GM06990 (cell line): ENCODE measurements around the gene SEMA4A.
"Not testable (repeated sequence)": the region's sequence is repeated elsewhere in the genome, so short reads cannot be mapped to it uniquely, and the experiment has no call there.

Experiments
- DNase-seq: peaks from one replicate; pipeline ENCODE4 v3.0.0-alpha.2; 2011; ENCODE audit not compliant: insufficient read length; ENCODE audit errors: extremely low read depth
- H3K27me3 ChIP-seq: replicated peaks from 2 replicates; pipeline ENCODE4 v1.6.0; 2011; ENCODE audit warnings: low read length; ENCODE audit not compliant: control insufficient read depth, insufficient read depth
- H3K36me3 ChIP-seq: 2 replicates; pipeline ENCODE4 v1.5.1; 2011; ENCODE audit warnings: low read length; ENCODE audit not compliant: control insufficient read depth, insufficient read depth
- H3K4me3 ChIP-seq: replicated peaks from 2 replicates; pipeline ENCODE4 v1.5.1; 2011; ENCODE audit warnings: low read depth, mild to moderate bottlenecking, control low read depth, low read length
- TF ChIP-seq, protein P1 (sequence below): IDR thresholded peaks from 2 replicates; pipeline ENCODE4 v1.5.1; 2011; ENCODE audit warnings: low read length, control low read depth, mild to moderate bottlenecking, inconsistent platforms; ENCODE audit not compliant: insufficient read depth, poor library complexity, severe bottlenecking

SEMA4A gene

GRCh38 chr1:156118177-156118868 is 35.1 kb upstream of the SEMA4A start:
- TF ChIP-seq, protein P1, sequence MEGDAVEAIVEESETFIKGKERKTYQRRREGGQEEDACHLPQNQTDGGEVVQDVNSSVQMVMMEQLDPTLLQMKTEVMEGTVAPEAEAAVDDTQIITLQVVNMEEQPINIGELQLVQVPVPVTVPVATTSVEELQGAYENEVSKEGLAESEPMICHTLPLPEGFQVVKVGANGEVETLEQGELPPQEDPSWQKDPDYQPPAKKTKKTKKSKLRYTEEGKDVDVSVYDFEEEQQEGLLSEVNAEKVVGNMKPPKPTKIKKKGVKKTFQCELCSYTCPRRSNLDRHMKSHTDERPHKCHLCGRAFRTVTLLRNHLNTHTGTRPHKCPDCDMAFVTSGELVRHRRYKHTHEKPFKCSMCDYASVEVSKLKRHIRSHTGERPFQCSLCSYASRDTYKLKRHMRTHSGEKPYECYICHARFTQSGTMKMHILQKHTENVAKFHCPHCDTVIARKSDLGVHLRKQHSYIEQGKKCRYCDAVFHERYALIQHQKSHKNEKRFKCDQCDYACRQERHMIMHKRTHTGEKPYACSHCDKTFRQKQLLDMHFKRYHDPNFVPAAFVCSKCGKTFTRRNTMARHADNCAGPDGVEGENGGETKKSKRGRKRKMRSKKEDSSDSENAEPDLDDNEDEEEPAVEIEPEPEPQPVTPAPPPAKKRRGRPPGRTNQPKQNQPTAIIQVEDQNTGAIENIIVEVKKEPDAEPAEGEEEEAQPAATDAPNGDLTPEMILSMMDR = no peak
- Histone ChIP-seq H3K27me3 (no peaks in the 10 kb centered on the region), H3K36me3 (no peaks in the 10 kb centered on the region; the same call in none of the 2 replicates), H3K4me3 (no peak overlapping the region)
- no peak for DNase-seq

DNA sequence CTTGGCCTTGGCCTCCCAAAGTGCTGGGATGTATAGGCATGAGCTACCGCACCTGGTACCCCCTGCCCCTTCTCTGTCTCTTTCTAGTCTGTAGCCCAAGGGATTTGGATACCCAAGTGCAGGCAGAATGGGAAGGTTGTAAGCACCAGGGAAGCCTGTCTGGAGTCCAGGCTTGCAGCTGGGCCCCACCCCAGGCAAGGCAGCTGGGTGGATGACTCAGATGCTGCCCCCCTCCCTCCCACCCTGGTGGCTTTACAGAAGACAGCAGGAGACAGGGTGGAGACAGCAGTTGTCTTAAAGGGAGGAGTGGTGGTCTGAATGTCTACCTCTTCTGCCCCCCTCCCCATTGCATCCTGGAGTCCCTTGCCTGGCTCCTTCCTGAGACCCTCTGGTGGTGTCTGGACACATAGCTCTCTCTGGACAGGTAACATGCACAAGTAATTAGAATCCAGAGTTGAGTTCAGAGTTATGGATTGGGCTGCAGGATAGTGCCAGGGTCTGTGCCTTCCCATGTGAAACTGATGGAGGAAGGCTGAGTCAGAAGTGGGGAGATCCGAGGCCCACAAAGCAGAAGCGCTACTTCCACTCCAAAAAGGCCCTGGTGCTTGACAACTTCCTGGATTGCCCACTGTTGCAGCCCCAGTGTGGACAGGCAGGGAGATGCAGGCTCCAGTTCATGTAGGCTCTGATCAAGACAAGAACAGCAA is 33.7 kb upstream of the SEMA4A start:
- TF ChIP-seq, protein P1 = no peak

GRCh38 chr1:156120318-156120717 is 33.1 kb upstream of the SEMA4A start:
- Histone ChIP-seq H3K4me3 (no peak overlapping the region), H3K36me3 (no peaks in the 10 kb centered on the region; the same call in none of the 2 replicates), H3K27me3 (no peaks in the 10 kb centered on the region)
- DNase-seq = no peak
- TF ChIP-seq, protein P1 = no peak

More for the DNA sequence above, 33.7 kb upstream of the SEMA4A start:
- H3K36me3 ChIP-seq = no peaks in the 10 kb centered on the region; the same call in none of the 2 replicates
- H3K27me3 ChIP-seq = no peaks in the 10 kb centered on the region
- H3K4me3 ChIP-seq = no peak overlapping the region; the same call in 1 of the 2 replicates
- peak; percentile 44 for DNase-seq

DNA sequence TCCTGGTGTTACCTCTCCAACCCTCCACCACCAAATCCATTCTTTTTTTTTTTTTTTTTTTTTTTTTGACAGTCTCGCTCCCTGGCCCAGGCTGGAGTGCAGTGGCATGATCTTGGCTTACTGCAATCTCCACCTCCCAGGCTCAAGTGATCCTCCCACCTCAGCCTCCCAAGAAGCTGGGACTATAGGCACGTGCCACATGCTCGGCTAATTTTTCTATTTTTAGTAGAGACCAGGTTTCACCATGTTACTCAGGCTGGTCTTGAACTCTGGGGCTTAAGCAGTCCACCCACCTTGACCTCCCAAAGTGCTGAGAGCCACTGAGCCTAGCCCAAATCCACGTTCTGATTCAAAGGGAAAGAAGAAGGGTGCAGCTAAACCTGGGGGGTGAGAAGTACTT is 32.4 kb upstream of the SEMA4A start:
- not testable (repeated sequence) for DNase-seq, H3K36me3 ChIP-seq, H3K27me3 ChIP-seq, H3K4me3 ChIP-seq

DNA sequence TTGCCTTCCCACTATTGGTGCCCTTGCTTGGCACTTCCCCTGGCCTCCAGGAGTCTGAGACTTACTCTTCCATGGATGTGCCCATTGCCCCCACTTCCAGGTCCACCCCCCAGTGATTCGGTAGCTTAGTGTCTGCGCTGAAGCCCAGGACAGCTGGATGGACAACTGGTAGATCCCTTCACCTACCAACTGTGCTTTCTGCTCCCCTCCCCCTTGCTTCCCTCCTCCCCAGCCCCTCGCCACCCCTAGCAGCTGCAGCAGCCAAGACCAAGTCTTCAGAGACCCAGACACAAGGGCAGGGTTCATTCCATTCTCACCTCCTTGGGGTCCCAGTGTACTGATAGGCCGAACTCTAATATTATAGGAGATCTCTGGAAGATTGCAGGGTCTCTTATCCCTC is 31.9 kb upstream of the SEMA4A start:
- Histone ChIP-seq H3K4me3 (no peak overlapping the region), H3K36me3 (no peaks in the 10 kb centered on the region; the same call in none of the 2 replicates), H3K27me3 (no peaks in the 10 kb centered on the region)
- no peak for DNase-seq
- TF ChIP-seq, protein P1 = no peak

GRCh38 chr1:156122086-156122485 is 31.3 kb upstream of the SEMA4A start:
- TF ChIP-seq, protein P1 = no peak
- DNase-seq = no peak
- Histone ChIP-seq H3K36me3 (no peaks in the 10 kb centered on the region; the same call in none of the 2 replicates), H3K27me3 (no peaks in the 10 kb centered on the region), H3K4me3 (no peak overlapping the region)
